ENCODE data around the gene RGS7BP.

GRCh38 chr5:64458948-64459347 lies 46.9 kb upstream of the RGS7BP start:
- TF ChIP-seq NR3C1 (IDR thresholded peaks at IDR 0.05): no peak
- no peak for TF ChIP-seq CTCF (IDR thresholded peaks at IDR 0.05)
- TF ChIP-seq ESRRA (IDR thresholded peaks at IDR 0.05; ENCODE audit: borderline replicate concordance, low read length): no peak
- no peak for TF ChIP-seq EP300 (IDR thresholded peaks at IDR 0.05)
- TF ChIP-seq KDM5A (IDR thresholded peaks at IDR 0.05): no peak
- no peak for TF ChIP-seq JUNB (IDR thresholded peaks at IDR 0.05)
- no peak for TF ChIP-seq POLR2A (IDR thresholded peaks at IDR 0.05; ENCODE audit: low read length)
- TF ChIP-seq HES2 (IDR thresholded peaks at IDR 0.05): no peak
- TF ChIP-seq MYC (IDR thresholded peaks at IDR 0.05; ENCODE audit: borderline replicate concordance, low read length): no peak
- TF ChIP-seq POLR2AphosphoS2 (conservative IDR thresholded peaks at IDR 0.05; ENCODE audit: low read length): no peak
